Activated naive CD8-positive, alpha-beta T cell treated with anti-CD3 and anti-CD28 coated beads, Interleukin-2, amount 50 U/mL, for 16 hours (primary cell): ENCODE results near the gene RABGAP1L.
"Not testable (repeated sequence)": the region's sequence is repeated elsewhere in the genome, so short reads cannot be mapped to it uniquely, and the experiment has no call there.

Source experiments
- DNase-seq: peaks from one replicate; pipeline ENCODE4 v3.0.0-alpha.2; 2020; ENCODE audit warnings: low read depth, low spot score

RABGAP1L gene

DNA sequence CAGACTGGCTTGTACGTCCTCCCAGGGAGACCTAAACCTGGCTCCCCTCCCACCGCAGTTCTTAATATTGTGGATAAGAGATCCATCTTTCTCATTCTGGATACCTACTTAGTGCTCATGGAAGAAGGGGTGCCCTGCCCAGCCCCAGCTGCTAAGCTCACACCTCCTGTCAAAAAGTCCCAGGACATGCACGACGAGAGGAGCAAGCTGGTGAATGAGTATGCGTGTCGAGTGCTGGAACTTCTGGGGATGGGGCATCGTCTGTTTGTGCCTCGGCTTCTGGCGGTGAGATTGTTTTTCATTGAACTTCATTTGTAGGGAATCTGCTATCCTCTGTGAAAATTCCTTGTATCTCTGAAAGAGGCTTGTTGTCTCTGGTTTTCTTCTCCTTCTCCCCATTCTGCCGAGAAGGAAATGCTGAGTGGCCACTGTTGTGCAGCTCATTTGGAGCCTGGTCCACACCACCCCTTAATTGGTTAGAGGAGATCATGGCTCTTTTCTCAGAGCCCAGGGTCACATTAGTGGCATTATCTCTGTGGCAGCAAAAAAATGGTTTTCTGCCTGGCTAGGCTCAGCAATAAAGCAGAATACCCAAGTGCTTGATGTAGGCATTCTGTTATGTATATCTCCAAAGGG is 641.0 kb downstream of the RABGAP1L start:
- DNase-seq = no peak

GRCh38 chr1:174800876-174801275 is 641.6 kb downstream of the RABGAP1L start:
- no peak for DNase-seq

DNA sequence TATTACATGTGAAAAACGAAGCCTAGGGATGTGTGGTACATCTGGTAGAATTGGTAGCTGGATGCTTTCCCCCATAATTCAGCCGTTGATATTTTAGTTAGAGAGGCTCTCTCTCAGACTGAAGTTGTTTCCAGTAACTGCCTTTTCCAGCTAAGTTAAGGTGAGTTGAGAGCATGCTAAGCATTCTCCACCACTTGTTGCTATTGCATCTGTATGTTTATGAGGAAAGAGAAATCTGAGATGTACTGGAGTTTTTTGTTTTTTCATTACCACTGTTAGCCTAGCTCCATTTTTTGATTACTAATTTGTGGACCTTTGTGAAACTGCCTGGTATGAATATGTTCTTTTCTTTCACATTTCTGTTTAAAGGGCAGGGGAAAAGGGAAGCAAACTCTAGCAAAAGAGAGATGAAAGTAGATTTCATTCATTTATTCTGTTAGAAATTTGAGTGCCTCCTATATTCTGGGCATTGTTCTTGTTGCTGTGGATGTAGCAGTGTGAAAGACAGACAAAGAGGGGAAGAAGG is 650.5 kb downstream of the RABGAP1L start:
- no peak for DNase-seq

DNA sequence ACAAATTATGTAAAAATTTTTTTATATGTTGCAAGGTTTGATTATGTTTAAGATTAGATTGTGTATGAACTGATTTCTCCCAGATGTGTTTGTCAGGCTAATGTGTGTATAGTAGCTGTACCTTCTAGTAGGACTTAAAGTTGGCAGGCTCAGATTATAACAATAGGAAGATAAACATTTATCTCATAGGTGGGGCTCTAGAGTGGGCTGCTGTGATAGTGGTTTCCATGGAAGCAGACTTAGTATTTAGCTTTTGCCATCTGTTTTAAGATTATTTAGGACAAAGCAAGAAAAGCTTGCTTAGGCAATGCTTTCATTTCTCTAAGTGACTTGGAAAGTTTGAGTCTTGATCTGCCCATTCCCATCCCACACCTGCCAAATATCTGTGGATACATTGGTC is 652.7 kb downstream of the RABGAP1L start:
- DNase-seq = no peak

- DNase-seq = no peak
Measured at GRCh38 chr1:174812656-174813055, 653.3 kb downstream of the RABGAP1L start.

DNA sequence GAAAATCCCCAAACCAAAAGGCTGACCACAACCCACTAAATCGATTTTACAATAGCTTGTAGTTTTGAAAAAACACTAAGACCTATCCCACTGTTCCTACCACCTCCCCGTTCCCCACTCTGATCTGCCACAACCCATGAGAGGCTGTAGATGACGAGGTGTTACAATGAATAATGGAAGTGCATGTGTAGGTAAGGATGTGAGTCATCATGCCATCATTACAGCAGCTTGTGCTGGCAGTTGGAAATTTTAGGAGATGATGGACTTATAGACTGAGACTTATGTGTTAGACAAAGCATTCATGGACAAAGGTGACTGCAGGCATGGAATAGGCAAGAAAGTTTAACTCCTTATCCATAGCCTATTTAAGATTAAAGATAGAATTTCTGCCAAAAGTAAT is 655.7 kb downstream of the RABGAP1L start:
- no peak for DNase-seq

DNA sequence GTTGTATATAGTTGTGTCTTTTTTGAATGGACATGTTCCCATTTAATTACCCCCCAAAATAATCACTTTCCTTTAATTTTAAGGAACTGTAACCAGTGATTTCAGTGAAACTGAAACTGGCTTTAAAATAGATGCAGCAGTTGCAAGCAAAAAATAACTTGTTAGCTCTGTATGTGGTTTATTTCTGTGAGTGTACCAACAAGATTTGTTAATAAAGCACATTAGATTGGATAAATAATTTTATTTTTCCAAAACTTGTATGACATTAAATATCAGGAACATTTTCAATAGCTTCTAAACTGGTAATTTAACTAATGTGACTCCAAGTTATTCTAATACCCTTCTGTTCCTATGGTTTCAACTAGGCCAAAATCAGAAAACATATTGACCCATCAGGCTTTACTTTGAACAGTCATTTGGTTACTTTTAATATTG is 656.2 kb downstream of the RABGAP1L start:
- DNase-seq = no peak

DNA sequence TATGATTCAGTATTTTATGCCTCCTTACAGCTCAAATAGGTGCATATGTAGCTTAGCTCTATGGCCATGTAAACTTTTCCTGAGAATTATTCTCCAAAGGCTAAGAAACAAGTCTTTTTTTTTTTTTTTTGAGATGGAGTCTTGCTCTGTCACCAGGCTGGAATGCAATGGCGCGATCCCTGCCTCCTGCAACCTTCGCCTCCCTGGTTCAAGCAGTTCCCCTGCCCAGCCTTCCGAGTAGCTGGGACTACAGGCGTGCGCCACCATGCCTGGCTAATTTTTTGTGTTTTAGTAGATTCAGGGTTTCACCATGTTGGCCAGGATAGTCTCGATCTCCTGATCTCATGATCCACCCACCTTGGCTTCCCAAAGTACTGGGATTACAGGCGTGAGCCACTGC is 657.3 kb downstream of the RABGAP1L start:
- not testable (repeated sequence) for DNase-seq

- no peak for DNase-seq
Measured at GRCh38 chr1:174818014-174818616, 658.8 kb downstream of the RABGAP1L start.

GRCh38 chr1:174818951-174819350 is 659.6 kb downstream of the RABGAP1L start:
- DNase-seq = no peak

DNA sequence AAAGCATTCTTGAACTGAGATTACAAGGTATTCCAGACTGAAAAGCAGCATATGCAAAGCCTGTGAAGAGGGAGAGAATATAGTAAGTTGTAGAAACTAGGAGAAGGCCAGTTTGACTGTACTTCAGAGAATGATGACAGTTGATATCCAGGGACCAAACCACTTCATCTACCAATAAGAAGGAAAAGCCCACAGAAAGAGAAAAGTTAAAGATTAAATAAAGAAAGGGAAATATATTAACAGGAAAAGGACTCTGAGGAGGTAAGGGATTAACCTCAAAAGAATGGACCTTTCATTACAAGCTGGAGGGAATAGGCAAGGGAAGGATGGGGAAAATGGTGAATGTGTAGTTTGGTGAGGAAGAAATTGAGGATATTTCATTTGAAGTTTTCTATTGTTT is 660.3 kb downstream of the RABGAP1L start:
- DNase-seq = no peak

- DNase-seq = no peak
Measured at GRCh38 chr1:174825127-174825526, 665.8 kb downstream of the RABGAP1L start.

- no peak for DNase-seq
Measured at GRCh38 chr1:174825806-174826205, 666.5 kb downstream of the RABGAP1L start.

DNA sequence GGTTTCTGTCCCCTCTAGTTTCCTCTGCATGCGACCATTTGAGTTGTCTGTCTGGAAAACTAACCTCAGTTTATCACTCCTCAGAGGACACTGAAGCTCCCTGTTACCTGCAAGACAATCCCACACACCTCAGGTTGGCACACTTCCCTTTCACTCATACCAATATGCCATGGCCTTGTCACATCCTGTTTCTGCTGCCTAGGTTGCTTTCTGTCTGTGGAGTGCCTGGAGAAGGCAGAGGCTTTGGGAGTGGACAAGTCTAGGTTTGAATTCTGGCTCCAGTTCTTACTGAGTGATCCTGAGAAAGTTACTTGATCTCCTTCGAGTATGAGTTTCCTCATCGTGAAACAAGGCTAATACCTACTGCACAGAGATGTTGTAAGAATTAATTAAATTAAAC is 668.9 kb downstream of the RABGAP1L start:
- no peak for DNase-seq

DNA sequence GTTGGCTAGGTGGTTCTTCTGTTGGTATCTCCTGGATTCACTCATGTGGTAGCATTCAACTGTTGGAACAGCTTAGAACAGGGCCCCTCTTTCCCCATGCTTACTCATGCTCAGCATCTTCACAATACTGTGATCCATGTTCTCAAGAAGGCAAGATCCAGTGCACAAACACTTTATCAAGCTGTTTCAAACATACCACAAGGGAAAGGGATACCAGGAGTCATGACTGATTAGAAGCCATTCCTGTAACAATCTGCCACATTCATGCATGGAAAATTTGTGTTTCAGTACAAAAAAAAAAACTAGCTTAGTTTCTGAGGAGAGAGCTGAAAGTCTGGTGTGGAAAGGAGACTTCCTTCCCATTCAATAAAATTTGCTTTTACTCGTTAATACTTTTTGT is 670.7 kb downstream of the RABGAP1L start:
- no peak for DNase-seq

DNA sequence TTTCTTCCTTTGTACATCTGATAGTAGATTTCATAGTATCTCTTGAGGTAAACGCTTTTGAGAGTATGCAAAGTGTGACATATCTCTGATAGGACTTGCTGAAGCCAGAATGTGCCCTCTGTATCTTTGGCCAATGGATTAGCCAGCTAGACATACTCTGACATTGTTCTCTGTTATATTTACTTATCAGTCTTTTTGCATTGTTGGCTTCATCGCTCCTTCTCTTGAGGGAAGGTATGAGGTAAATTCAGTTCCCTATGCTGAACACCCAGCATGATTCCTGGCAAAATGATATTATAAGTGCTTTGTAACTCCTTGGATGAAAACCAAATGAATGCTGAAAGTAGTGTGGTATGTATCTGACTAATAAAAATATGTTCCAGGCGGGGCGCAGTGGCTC is 677.2 kb downstream of the RABGAP1L start:
- no peak for DNase-seq

- DNase-seq = no peak
Measured at GRCh38 chr1:174837386-174837785, 678.1 kb downstream of the RABGAP1L start.

- DNase-seq = no peak
Measured at GRCh38 chr1:174839211-174839610, 679.9 kb downstream of the RABGAP1L start.

GRCh38 chr1:174841747-174842146 is 682.4 kb downstream of the RABGAP1L start:
- no peak for DNase-seq

DNA sequence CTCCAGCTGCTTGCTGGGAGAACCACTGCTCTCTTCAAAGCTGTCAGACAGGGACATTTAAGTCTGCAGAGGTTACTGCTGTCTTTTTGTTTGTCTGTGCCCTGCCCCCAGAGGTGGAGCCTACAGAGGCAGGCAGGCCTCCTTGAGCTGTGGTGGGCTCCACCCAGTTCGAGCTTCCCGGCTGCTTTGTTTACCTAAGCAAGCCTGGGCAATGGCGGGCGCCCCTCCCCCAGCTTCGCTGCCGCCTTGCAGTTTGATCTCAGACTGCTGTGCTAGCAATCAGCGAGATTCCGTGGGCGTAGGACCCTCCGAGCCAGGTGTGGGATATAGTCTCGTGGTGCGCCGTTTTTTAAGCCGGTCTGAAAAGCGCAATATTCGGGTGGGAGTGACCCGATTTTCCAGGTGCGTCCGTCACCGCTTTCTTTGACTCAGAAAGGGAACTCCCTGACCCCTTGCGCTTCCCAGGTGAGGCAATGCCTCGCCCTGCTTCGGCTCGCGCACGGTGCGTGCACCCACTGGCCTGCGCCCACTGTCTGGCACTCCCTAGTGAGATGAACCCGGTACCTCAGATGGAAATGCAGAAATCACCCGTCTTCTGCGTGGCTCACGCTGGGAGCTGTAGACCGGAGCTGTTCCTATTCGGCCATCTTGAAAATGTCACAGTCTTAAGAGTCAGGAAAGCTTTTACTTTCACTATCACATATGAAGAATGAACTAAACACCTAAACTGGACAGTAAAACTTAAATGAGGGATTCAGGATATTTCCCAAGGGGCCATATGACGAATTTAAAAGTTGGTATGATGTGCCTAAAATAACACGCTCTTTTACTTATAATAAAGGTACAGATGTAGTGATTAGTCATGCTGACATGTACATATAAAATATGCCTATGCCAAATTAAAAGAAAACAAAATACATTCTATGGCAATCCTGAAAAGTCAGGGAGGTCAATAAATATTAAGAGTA is 689.6 kb downstream of the RABGAP1L start:
- not testable (repeated sequence) for DNase-seq

DNA sequence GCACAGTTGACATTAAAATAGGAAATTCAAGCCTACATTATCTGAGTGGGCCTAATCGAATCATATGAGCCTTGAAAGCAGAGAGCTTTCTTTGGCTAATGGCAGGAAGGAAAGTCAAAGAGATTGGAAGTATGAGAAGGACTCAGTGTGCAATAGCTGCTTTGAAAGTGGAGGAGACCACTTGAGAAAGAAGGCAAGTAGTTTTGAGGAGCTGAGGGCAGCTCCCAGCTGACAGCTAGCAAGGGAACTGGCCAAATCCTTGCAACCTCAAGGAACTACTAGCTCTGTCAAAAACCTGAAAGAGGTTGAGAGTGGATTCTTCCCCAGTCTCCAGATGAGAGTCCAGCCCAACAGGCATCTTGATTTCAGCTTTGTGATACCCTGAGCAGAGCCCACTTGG is 691.4 kb downstream of the RABGAP1L start:
- DNase-seq = no peak

DNA sequence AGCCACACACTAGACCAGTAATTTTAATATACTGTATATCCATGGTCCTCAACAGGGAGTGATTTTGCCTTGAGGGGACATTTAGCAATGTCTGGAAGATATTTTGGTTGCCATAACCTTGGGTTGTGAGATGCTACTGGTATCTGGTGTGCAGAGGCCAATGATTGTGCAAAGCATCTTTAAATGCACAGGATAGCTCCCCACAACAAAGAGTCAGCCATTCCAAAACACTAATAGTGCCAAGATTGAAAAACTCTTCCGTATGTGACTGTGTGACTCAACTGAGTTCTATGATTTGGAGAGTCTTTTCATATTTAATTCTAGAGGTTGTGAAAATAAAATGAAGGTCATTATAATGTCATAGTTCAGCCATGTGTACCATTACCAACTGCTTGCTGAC is 699.0 kb downstream of the RABGAP1L start:
- no peak for DNase-seq
